ENCODE results near the gene ADAMTS13. TPM values are rescaled to one million over a fixed set of nuclear protein-coding genes. Genes with fewer than 3 reads are reported as not detected.
"Not testable (repeated sequence)": the region's sequence is repeated elsewhere in the genome, so short reads cannot be mapped to it uniquely, and the experiment has no call there.

The ADAMTS13 gene
- total RNA-seq: 3.1 TPM
- long read RNA-seq, partial matches to known transcripts: 2 of 6 reads
- long read RNA-seq, other reads (novel, unspliced or antisense): 4 of 6 reads

DNA sequence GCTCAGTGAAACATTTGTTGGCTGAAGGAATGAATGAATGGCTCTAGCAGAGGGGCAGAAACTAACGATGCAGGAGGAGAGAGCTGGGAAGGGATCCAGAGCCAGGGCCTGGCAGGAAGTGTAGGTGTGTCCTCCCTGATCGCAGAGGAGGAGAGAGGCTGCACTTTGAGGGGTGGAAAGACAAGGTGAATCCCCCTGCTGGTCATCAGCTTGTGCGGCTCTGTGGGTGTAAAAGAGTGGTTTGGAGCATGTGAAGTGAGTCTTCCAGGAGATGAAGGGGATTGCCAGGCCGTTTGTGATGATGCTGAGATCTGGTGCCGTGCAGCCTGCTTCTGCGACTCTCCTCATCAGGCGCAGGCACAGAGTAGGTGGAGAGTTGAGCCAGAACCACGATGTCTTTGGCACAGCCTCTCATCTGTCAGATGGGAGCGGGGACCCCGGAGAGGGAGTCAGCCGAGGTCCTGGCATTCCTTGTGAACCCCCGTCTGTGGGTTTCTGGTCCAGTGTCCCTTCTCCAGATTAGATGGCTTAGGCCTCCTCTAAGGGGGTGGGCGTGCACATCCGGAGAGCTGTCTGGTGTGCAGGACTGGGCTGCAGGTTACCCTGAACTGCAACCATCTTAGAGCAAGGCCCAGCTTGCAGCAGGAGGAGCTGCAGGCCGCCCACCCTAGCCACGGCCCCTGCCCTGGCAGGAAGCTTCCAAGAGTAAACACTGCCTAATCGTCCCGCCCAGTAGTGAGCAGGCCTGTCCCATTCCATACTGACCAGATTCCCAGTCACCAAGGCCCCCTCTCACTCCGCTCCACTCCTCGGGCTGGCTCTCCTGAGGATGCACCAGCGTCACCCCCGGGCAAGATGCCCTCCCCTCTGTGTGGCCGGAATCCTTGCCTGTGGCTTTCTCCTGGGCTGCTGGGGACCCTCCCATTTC lies at the start of gene ADAMTS13:
Gene ADAMTS13 (plus strand): TSS at position 753 of the 928 bp plus-strand sequence. CDS start 77 bp downstream, at position 830.
- DNase-seq: no peak
- TF ChIP-seq, protein P1, sequence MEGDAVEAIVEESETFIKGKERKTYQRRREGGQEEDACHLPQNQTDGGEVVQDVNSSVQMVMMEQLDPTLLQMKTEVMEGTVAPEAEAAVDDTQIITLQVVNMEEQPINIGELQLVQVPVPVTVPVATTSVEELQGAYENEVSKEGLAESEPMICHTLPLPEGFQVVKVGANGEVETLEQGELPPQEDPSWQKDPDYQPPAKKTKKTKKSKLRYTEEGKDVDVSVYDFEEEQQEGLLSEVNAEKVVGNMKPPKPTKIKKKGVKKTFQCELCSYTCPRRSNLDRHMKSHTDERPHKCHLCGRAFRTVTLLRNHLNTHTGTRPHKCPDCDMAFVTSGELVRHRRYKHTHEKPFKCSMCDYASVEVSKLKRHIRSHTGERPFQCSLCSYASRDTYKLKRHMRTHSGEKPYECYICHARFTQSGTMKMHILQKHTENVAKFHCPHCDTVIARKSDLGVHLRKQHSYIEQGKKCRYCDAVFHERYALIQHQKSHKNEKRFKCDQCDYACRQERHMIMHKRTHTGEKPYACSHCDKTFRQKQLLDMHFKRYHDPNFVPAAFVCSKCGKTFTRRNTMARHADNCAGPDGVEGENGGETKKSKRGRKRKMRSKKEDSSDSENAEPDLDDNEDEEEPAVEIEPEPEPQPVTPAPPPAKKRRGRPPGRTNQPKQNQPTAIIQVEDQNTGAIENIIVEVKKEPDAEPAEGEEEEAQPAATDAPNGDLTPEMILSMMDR (IDR thresholded peaks at IDR 0.05; ENCODE audit: borderline replicate concordance): no peak
- H3K4me1 ChIP-seq: peaks cover 19% of the 10 kb centered on the region
- peaks cover 21% of the 10 kb centered on the region for H3K27me3 ChIP-seq (ENCODE audit: low read depth)
- H3K27ac ChIP-seq (replicated peaks): no peak within 1 kb of the TSS
- peaks cover 5% of the 10 kb centered on the region for H3K36me3 ChIP-seq
- intact Hi-C loops (cut with micrococcal nuclease): no loop called here
- H3K9me3 ChIP-seq (replicated peaks): no peaks in the 10 kb centered on the region
- H3K4me3 ChIP-seq: no peak within 1 kb of the TSS

DNA sequence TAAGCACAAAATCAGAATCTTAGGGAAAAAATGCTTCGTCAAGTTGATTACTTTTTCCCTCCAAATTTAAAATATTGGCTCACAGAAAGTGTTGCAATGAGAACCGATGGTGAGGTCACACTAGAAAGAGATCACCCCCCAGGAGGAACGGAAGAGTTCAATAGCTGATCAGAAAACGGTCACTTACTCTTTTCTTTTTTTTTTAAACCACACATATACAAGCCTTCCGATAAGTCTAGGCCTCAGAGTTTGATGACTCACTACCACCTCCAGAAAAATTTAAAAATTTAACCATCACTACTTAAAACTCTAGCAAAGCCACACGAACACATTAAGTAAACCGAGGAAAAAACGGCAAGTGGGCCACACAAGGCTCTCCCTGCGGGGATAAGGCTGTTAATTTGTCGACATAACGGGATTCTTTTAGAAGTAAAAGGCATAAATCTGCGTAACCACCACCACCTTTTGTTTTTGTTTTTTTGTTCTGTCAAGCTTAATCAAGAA lies 47.5 kb upstream of the ADAMTS13 start:
- peak overlapping the region; percentile 97 for H3K4me3 ChIP-seq
- TF ChIP-seq, protein P1 (IDR thresholded peaks at IDR 0.05; ENCODE audit: borderline replicate concordance): no peak
- no peak for DNase-seq
- H3K9me3 ChIP-seq (replicated peaks): no peaks in the 10 kb centered on the region
- peak overlapping the region; percentile 97 for H3K27ac ChIP-seq (replicated peaks)
- H3K27me3 ChIP-seq (ENCODE audit: low read depth): no peaks in the 10 kb centered on the region
- H3K36me3 ChIP-seq: peaks cover 16% of the 10 kb centered on the region
- H3K4me1 ChIP-seq: peaks cover 71% of the 10 kb centered on the region
- intact Hi-C loops (cut with micrococcal nuclease): no loop called here

DNA sequence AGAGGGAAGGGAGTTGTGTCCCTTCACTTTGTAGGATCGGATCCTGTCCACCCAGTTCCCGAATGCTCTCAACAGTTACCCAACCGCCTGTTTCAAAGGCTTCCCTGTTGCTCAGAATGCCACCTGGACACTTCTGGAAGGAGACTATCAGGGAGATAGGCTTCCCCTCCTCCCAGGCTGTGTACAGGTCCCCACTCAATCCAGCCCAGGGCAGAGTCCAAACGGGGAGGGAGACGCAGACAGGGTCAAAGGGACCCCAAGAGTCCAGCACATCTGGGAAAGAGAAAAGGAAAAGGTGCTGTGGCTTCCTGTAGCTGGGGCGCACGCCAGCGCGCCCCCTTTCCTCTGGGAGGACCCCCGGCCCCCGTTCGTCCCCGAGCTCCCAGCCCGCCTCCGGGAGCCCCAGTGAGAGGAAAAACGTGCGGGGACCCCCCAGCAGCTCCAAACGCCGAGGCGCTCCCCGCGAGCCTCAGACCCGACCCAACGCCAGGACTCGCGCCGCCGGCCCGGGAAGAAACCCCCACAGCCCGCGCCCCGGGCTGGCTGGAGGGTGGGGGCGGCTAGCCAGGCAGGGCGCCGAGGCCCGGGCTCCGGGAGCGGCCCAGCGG lies 46.9 kb upstream of the ADAMTS13 start:
- Histone ChIP-seq H3K9me3 (replicated peaks) (no peaks in the 10 kb centered on the region), H3K4me3 (peak overlapping the region; percentile 97), H3K36me3 (peaks cover 13% of the 10 kb centered on the region), H3K27me3 (ENCODE audit: low read depth) (no peaks in the 10 kb centered on the region), H3K4me1 (peaks cover 66% of the 10 kb centered on the region), H3K27ac (replicated peaks) (peak overlapping the region; percentile 97)
- no peak for DNase-seq
- TF ChIP-seq, protein P1 (IDR thresholded peaks at IDR 0.05; ENCODE audit: borderline replicate concordance): no peak
- intact Hi-C loops (cut with micrococcal nuclease): no loop called here

DNA sequence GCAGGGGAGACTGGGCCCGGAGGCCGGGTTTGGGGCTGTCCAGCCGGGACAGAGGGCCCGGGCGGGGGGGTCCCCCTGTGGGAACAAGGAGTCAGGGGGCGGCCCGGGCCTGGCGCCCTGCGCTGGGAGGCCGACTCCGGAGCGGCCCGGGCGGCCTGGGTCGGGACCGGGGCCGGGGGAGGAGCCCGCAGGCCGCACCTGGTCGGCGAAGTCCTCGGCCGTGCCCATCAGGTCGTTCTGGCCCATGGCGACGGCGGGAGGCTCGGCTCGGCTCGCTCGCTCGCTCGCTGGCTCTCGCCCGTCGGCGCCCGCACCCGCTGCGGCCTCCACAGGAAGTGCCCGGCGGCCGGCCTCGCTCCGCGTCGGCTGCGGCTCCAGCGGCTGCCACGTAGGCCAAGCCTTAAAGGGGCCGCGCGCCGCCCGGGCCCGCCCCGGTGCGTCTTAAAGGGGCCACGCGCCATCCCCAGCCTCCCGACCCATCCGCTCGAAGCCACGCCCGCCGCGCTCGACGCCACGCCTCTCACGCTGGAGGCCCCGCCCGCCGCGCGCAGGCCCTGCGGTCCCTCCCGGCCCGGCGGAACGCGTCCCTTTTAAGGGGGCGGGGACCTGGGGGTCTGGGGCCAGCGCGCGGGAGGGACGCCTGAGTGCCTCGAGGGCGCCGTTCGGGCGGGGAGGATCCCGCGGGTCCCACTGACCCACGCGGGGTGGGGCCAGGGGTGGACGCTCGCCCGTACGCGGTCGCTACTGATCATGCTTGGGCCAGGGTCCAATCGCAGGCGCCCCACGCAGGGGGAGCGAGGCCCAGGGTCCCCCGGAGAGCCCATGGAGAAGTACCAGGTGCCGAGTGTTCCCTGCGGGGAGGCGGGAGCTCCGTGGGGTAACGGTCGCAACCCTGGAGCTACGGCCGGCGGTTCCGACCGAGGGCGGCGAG lies 46.2 kb upstream of the ADAMTS13 start, which contains the start of the genes STKLD1 and SURF4:
Gene STKLD1 (plus strand): TSS at position 643 of the 931 bp plus-strand sequence. CDS start 108 bp downstream, at position 751.
Gene SURF4 (minus strand): TSS at position 337 of the 931 bp plus-strand sequence. CDS start 91 bp downstream, at position 246.
- intact Hi-C loops (cut with micrococcal nuclease): no loop called here
- peak; percentile 97 for DNase-seq
- H3K4me3 ChIP-seq: peak within 1 kb of the TSS; percentile 97
- H3K4me1 ChIP-seq: peaks cover 58% of the 10 kb centered on the region
- H3K9me3 ChIP-seq (replicated peaks): no peaks in the 10 kb centered on the region
- H3K36me3 ChIP-seq: peaks cover 7% of the 10 kb centered on the region
- TF ChIP-seq, protein P1 (IDR thresholded peaks at IDR 0.05; ENCODE audit: borderline replicate concordance): peak; percentile 34
- H3K27ac ChIP-seq (replicated peaks): peak within 1 kb of the TSS; percentile 97
- H3K27me3 ChIP-seq (ENCODE audit: low read depth): no peaks in the 10 kb centered on the region

DNA sequence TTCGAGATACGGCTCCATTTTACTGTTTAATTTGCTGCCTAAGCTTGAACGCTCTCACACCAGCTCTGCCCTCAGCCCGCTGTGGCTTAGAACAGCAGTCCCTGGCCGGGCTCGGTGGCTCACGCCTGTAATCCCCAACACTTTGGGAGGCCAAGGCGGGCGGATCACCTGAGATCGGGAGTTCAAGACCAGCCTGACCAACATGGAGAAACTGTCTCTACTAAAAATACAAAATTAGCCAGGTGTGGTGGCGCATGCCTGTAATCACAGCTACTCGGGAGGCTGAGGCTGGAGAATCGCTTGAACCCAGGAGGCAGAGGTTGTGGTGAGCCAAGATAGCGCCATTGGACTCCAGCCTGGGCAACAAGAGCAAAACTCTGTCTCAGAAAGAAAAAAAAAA lies 44.9 kb upstream of the ADAMTS13 start:
- DNase-seq; H3K27ac ChIP-seq (replicated peaks); intact Hi-C loops (cut with micrococcal nuclease): not testable (repeated sequence)

More for the DNA sequence above, 44.9 kb upstream of the ADAMTS13 start:
- not testable (repeated sequence) for H3K36me3 ChIP-seq; H3K27me3 ChIP-seq (ENCODE audit: low read depth); H3K9me3 ChIP-seq (replicated peaks); H3K4me3 ChIP-seq
- peaks cover 45% of the 10 kb centered on the region for H3K4me1 ChIP-seq

All from left ventricle myocardium inferior (tissue), 1 donor.